NCI-H748 (cell line): ENCODE measurements around the gene CEP295NL.

Experiments
- DNase-seq: peaks from one replicate; lab custom pipeline; 2025; ENCODE audit not compliant: unreplicated experiment; lab: John Stamatoyannopoulos, UW

CEP295NL gene

GRCh38 chr17:78840780-78841611 lies 62.0 kb downstream of the CEP295NL start, which contains the start of gene USP36:
Gene USP36 (minus strand): TSS chr17:78840814. CDS start chr17:78836363, 4,451 bp downstream.
- peak; percentile 98 for DNase-seq
